Activated naive CD4-positive, alpha-beta T cell treated with anti-CD3 and anti-CD28 coated beads for 36 hours (primary cell): ENCODE measurements around the gene ETV6. TPM values are rescaled to one million over a fixed set of nuclear protein-coding genes. Genes with fewer than 3 reads are reported as not detected.

Source experiments
- CTCF ChIA-PET: fragments of 350-600 bp; sonication (Branson Sonifier 250); formaldehyde crosslinking; loops from one replicate; lab custom pipeline; 2021; ENCODE audit warnings: antibody characterized with exemption; lab: Charles Lee
- DNase-seq: peaks from one replicate; pipeline ENCODE4 v3.0.0-alpha.2; 2020
- H3K27ac Mint-ChIP-seq: one replicate; pipeline ENCODE4 v1.8.0; 2021; ENCODE audit warnings: mild to moderate bottlenecking, mixed read lengths
- H3K27me3 Mint-ChIP-seq: one replicate; pipeline ENCODE4 v1.8.0; 2021; ENCODE audit warnings: low read depth, mixed read lengths
- H3K36me3 Mint-ChIP-seq: one replicate; pipeline ENCODE4 v1.8.0; 2021; ENCODE audit warnings: low read depth, mixed read lengths
- H3K4me1 Mint-ChIP-seq: one replicate; pipeline ENCODE4 v1.8.0; 2021; ENCODE audit warnings: low read depth, mixed read lengths
- H3K4me3 Mint-ChIP-seq: one replicate; pipeline ENCODE4 v1.8.0; 2021; ENCODE audit warnings: mild to moderate bottlenecking, moderate library complexity, mixed read lengths
- H3K9me3 Mint-ChIP-seq: one replicate; pipeline ENCODE4 v1.8.0; 2021; ENCODE audit warnings: mixed read lengths
- intact Hi-C: fragments of 100-400 bp; cut with micrococcal nuclease; formaldehyde crosslinking; loops from one replicate; pipeline ENCODE4 v1.15.1; 2023
- total RNA-seq, 2 experiments: library from RNA; stranded (reverse); gene quantifications; one replicate each; pipeline ENCODE4 v1.2.3, GENCODE V29; 2021

ETV6 gene
- total RNA-seq, 2 experiments from 2014 or later = 48.1 to 48.6 TPM

DNA sequence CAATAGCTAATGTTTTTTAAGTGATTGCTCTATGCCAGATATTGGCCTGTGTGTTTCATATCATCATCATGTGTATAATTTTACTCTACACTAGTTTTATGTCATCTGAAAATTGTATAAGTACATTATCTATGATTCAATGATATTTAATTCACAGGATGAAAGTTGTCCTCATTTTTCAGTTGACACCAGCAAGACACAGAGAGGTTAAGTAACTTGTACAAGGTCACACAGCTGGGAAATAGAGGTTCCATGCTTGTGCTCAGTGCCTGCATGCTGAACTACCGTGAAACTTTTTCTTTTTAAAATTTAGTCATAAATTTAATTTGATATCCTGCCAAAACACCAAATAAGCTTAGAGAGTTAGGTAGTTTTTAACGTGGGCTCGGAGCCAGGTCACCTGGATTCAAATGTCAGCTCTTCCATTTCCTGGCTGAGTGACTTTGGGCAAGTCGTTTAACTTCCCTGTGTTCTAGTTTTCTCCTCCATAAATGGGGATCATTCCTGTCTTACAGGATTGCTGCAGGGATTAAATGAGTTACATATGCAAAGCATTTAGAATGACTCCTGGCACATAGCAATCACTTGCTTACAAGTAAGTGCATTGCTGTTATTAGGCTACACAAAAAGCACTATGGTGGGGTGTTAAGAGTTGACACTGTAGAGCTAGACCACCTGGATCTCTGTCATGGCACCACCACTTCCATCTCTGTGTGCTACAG lies 183.9 kb downstream of the ETV6 start:
- H3K27ac Mint-ChIP-seq = peak overlapping the region; percentile 97
- H3K36me3 Mint-ChIP-seq = peaks cover 8% of the 10 kb centered on the region
- H3K27me3 Mint-ChIP-seq = no peaks in the 10 kb centered on the region
- H3K9me3 Mint-ChIP-seq = no peaks in the 10 kb centered on the region
- intact Hi-C loops = no loop called here
- no peak overlapping the region for H3K4me3 Mint-ChIP-seq
- no peak for DNase-seq
- H3K4me1 Mint-ChIP-seq = peaks cover 61% of the 10 kb centered on the region
- CTCF ChIA-PET = interaction anchor here (0.7 to 1.4 kb wide), 7 partner anchors 40 to 252 kb away, joined by 3 to 6 read pairs (median 4); no protein-coding TSS in a partner anchor

DNA sequence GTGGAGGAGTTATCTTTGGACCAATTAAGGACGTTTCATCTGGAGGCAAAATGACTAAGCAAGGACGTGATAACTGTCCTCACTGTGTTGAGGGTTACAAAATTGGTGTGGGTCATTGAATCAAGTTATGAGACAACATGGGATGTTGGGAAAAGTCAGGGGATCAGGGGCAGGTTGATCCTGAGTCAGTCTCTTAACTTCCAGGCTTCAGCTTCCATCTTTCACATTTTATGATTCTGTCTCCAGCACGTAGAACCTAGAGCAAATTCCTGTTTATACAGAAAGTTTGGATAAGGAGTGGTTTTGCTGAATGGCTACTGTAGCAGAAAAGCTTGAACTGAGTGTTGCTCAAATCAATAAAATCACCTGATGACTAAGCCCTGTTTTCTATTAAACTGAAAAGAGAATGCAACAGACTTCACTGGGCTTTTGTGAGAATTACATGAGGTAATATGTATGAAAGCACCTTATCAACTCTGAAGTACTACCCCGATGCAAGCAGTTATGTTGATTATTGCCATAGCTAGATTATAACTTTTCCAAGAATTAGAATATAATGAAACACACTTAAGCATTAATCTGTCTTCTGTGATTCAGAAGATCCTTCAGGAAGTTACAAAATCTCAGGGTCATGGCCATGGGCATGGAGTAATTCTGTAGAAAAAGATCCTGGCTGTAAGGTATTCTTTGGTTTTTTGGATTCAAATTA lies 184.8 kb downstream of the ETV6 start:
- Mint-ChIP-seq H3K36me3 (peaks cover 17% of the 10 kb centered on the region), H3K4me1 (peaks cover 66% of the 10 kb centered on the region), H3K9me3 (no peaks in the 10 kb centered on the region), H3K27me3 (no peaks in the 10 kb centered on the region), H3K4me3 (no peak overlapping the region), H3K27ac (peak overlapping the region; percentile 97)
- no peak for DNase-seq
- CTCF ChIA-PET = interaction anchor here (0.6 to 1.4 kb wide), 3 partner anchors 54 to 199 kb away, joined by 3 to 4 read pairs (median 4); no protein-coding TSS in a partner anchor
- intact Hi-C loops = no loop called here

DNA sequence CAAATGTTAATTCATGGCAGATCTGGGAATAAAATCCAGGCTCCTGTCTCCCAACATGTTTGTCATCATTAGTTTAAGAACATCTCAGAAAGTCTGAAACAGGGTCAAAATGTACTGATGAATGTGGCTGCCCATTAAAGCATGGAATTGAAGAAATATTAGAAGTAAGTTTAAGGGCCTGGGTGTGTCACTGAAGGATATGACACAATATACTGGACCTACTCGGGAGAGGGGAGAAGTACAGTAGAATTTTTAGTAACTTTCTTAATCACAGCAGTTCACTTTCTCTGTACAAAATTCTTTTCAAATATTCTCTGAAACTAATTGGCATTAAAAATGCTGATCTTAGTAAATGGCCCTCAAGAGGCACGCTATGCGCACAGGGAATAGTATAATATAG lies 185.5 kb downstream of the ETV6 start:
- H3K4me1 Mint-ChIP-seq = peaks cover 66% of the 10 kb centered on the region
- H3K36me3 Mint-ChIP-seq = peaks cover 24% of the 10 kb centered on the region
- DNase-seq = no peak
- H3K27ac Mint-ChIP-seq = peak overlapping the region; percentile 97
- H3K4me3 Mint-ChIP-seq = no peak overlapping the region
- no peaks in the 10 kb centered on the region for H3K27me3 Mint-ChIP-seq
- intact Hi-C loops = no loop called here
- no peaks in the 10 kb centered on the region for H3K9me3 Mint-ChIP-seq
- CTCF ChIA-PET = interaction anchor here (0.6 to 1.4 kb wide), 2 partner anchors 55 to 166 kb away, joined by 3 to 4 read pairs; no protein-coding TSS in a partner anchor

DNA sequence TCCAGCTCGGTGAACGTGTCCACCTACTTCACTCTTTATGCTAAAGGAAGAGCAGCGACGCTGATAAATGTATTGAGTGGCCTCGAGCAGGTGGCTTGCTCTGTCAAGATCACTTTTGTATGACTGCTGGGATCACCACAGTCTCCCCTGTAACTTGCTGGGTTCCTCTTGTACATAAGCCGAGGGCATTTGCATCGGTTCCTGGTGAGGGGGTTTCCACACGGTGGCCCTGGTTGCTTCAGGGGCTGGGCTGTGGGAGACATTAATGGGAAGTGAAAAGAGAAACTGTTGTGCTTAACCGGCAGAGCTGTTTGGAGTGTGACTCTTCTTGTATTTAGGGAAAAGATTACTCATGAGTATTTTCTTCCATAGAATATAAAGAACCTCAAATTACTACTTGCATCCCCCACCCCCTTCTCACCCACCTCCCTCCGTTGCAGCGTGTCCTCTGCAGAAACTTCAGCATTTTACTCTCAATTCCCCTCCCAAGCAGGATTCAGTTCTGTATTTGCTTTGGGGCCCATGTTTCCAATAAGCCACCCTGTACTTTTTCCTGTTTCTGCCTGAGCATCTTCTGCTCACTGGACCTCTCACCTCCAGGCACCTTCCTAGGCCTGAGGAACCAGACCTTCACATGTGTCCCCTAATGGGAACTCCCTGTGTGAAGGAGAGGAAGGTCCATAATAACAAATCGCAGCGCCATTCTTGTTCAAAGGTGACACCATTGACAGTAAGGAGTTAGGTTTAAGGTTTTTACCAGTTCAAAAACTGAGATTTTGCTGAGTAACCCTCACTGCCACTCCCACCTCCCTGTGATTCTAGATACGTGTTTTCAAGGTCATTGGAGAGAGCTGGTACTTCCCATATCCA lies 187.0 kb downstream of the ETV6 start:
- peak overlapping the region; percentile 97 for H3K27ac Mint-ChIP-seq
- H3K27me3 Mint-ChIP-seq = no peaks in the 10 kb centered on the region
- H3K36me3 Mint-ChIP-seq = peaks cover 38% of the 10 kb centered on the region

DNA sequence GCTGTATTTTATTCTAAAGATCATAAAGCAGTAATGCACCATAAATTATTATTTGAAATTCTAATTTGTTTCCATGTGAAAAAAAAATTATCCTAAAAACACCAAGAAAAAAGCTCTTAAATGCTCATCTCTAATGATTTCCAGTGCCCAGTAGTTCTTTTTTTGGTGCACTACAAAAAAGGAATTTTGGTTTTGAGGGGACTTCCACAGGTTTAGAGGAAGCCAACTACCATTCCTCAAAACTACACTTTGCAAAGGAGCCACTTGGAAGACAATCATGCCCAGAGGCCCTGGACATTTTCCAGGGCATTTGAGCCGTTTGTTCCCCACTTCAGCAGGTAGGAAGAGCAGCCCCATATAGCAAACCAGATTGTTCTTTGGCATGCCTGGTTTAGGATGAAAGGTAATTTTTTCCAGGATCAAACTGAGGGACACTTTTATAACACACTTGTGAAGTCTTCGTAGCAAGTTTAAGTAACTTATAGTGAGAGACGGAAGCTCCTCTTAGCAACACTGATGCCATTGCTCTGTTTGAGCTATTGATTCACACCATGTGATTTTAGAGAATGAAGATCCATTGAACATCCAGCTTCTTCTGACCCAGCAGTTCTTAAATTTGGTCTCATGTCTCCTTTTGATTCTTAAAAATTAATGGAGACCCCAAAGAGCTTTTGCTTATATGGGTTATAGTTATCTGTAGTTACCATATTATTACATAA lies 187.9 kb downstream of the ETV6 start:
- DNase-seq = no peak
- CTCF ChIA-PET = interaction anchor here (1.3 to 1.9 kb wide), 2 partner anchors 170 to 196 kb away, joined by 4 to 5 read pairs; no protein-coding TSS in a partner anchor
- H3K27me3 Mint-ChIP-seq = no peaks in the 10 kb centered on the region
- intact Hi-C loops = no loop called here
- H3K4me3 Mint-ChIP-seq = no peak overlapping the region
- no peaks in the 10 kb centered on the region for H3K9me3 Mint-ChIP-seq
- H3K36me3 Mint-ChIP-seq = peaks cover 40% of the 10 kb centered on the region
- H3K27ac Mint-ChIP-seq = peak overlapping the region; percentile 97
- peaks cover 60% of the 10 kb centered on the region for H3K4me1 Mint-ChIP-seq

More for the DNA sequence above, 187.0 kb downstream of the ETV6 start:
- H3K9me3 Mint-ChIP-seq = no peaks in the 10 kb centered on the region
- peak; percentile 92 for DNase-seq
- no peak overlapping the region for H3K4me3 Mint-ChIP-seq
- CTCF ChIA-PET = interaction anchor here (0.7 to 1.9 kb wide), 5 partner anchors 38 to 197 kb away, joined by 3 to 6 read pairs (median 4); no protein-coding TSS in a partner anchor
- intact Hi-C loops = loop anchor here (1.0 kb wide), 17 partner anchors 14 to 260 kb away; partner anchors contain the start of gene ETV6
- H3K4me1 Mint-ChIP-seq = peaks cover 68% of the 10 kb centered on the region

DNA sequence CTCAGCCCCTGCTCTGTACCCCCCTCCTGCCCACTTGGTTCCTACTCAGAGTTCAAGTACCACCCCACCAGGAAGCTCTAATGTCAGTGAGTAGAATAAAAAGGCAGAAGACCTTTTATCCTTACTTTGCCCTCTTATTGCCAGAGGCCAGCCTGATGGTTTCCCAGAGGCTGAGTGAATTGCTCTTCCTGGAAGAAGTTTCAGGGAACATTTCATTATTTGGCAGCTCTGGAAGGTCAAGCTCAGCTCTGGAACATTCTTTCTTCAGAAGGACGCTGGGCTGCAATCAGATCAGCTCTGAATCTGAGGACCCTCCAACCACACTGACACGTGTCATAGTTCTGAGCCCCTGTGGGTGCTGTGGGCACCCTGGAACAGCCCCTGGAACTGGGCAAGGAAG lies 188.9 kb downstream of the ETV6 start:
- H3K9me3 Mint-ChIP-seq = no peaks in the 10 kb centered on the region
- no peak overlapping the region for H3K4me3 Mint-ChIP-seq
- no peaks in the 10 kb centered on the region for H3K27me3 Mint-ChIP-seq
- intact Hi-C loops = no loop called here
- no peak for DNase-seq
- CTCF ChIA-PET = no interaction called here
- peaks cover 42% of the 10 kb centered on the region for H3K36me3 Mint-ChIP-seq
- peaks cover 54% of the 10 kb centered on the region for H3K4me1 Mint-ChIP-seq
- H3K27ac Mint-ChIP-seq = peak overlapping the region; percentile 28

DNA sequence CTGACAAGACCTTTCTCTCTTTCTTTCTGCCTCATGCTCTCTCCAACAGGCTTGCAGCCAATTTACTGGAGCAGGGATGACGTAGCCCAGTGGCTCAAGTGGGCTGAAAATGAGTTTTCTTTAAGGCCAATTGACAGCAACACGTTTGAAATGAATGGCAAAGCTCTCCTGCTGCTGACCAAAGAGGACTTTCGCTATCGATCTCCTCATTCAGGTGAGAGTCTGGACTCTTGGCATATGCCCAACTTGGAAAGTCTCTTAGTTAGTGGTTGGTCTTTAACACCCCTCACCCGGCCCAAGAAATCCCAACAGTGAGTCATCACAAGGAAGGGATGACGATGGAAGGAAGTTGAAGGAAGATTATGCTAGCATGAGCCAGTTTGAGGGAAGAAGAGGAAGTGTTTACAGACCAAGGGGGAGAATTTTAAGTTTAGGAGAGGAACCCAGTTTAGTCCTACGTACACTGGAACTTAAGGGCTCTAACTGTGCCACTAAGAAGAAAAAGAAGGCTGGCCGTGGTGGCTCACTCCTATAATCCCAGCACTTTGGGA lies 189.7 kb downstream of the ETV6 start:
- no peak overlapping the region for H3K4me3 Mint-ChIP-seq
- peaks cover 46% of the 10 kb centered on the region for H3K4me1 Mint-ChIP-seq
- intact Hi-C loops = no loop called here
- no peaks in the 10 kb centered on the region for H3K9me3 Mint-ChIP-seq
- CTCF ChIA-PET = no interaction called here
- peaks cover 45% of the 10 kb centered on the region for H3K36me3 Mint-ChIP-seq
- DNase-seq = no peak
- H3K27me3 Mint-ChIP-seq = no peaks in the 10 kb centered on the region
- no peak overlapping the region for H3K27ac Mint-ChIP-seq

DNA sequence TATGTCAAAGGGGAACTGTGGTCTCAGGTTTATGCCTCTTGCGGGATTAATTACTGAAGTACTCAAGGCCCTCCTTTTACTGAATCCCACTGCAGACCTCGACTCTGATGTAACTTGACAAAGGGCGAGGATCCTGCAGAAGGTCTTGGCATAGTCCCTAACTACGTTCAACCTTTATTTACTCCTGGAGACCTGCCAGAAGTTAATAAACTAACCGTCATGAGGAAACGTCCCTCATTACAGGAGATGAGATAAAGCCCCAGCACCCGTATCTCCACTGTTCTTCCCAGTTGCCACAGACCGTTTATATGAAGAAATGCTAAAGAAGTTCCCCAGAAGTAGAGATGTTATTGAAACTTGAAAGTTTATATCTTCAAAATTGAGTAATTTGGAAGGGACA lies 190.9 kb downstream of the ETV6 start:
- Mint-ChIP-seq H3K4me1 (peaks cover 34% of the 10 kb centered on the region), H3K27ac (no peak overlapping the region), H3K4me3 (no peak overlapping the region), H3K36me3 (peaks cover 47% of the 10 kb centered on the region), H3K27me3 (no peaks in the 10 kb centered on the region), H3K9me3 (no peaks in the 10 kb centered on the region)
- no peak for DNase-seq
- CTCF ChIA-PET = interaction anchor here (0.6 kb wide), 1 partner anchor 896 kb away, joined by 5 read pairs; no protein-coding TSS in a partner anchor
- intact Hi-C loops = no loop called here

DNA sequence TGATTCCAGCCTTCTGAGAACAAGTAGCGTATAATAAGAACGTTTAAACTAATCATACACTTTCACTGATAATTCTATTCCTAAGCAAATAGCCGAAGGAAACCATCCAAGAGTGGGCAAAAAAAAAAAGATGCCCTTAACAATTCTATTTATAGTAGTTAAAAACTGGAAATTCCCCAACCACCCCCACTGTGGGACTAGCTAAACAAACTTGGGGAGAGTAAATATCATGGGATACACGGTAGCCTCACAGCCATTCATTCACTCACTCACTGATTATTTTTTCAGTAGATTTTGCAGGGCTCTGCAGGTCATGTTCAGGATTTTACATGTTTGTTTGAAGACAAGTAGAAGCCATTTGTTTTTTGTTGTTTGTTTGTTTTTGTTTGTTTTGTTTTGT lies 197.0 kb downstream of the ETV6 start:
- Mint-ChIP-seq H3K36me3 (peaks cover 32% of the 10 kb centered on the region), H3K27me3 (no peaks in the 10 kb centered on the region), H3K9me3 (no peaks in the 10 kb centered on the region), H3K4me3 (no peak overlapping the region), H3K4me1 (no peaks in the 10 kb centered on the region), H3K27ac (no peak overlapping the region)
- CTCF ChIA-PET = interaction anchor here (0.6 kb wide), 1 partner anchor 708 kb away, joined by 3 read pairs; no protein-coding TSS in a partner anchor
- intact Hi-C loops = no loop called here
- DNase-seq = no peak

DNA sequence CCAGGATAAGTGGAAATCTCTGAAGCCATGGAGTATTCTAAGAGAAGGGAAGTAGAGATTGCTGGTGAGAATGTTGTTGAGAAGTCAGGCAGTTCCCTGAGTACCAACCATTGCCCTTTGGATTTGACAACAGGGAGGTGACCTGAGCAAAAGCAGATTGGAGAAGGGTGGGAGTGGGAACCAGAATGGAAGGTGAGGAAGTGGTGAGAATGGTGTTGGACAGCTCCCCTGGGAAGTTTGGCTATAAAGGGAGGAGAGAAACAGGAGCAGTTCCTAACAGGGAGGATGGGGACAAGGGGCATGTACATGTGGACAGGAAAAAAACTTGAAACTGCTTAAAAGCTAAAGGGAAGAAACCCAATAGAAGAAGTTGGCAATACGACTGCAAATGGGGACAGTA lies 198.1 kb downstream of the ETV6 start:
- intact Hi-C loops = no loop called here
- no peak for DNase-seq
- Mint-ChIP-seq H3K27me3 (no peaks in the 10 kb centered on the region), H3K4me3 (no peak overlapping the region), H3K36me3 (peaks cover 28% of the 10 kb centered on the region), H3K27ac (no peak overlapping the region), H3K9me3 (no peaks in the 10 kb centered on the region), H3K4me1 (peaks cover 2% of the 10 kb centered on the region)
- CTCF ChIA-PET = interaction anchor here (1.1 kb wide), 1 partner anchor 8 kb away, joined by 3 read pairs; no protein-coding TSS in a partner anchor
